Measurements from ENCODE around the gene PKP4.

DNA sequence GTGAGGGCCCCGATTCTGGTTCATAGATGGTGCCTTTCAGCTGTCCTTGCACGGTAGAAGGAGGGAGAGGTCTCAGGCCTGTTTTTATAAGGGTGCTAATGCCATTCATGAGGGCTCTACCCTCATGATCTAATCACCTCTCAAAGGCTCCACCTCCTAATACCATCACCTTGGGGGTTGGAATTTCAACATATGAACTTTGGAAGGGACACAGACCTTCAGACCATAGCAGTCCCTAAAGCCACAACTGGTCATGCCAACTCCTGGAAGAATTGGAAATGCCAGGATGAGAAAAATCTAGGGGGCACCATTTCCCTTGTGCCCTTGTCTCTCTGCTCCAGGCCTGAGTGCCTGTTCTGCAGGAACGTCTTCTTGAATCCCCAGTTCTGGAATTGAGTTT is 213.5 kb downstream of the PKP4 start:
- no peak for TF ChIP-seq CTCF (conservative IDR thresholded peaks at IDR 0.05)
- TF ChIP-seq EZH2 (IDR thresholded peaks at IDR 0.05; ENCODE audit: low read depth), result no peak

All from PC-9 (cell line).